ENCODE data around the gene COL4A2.
"Not testable (repeated sequence)": the region's sequence is repeated elsewhere in the genome, so short reads cannot be mapped to it uniquely, and the experiment has no call there.

The COL4A2 gene

GRCh38 chr13:110475117-110475516 is 168.0 kb downstream of the COL4A2 start:
- no peak for DNase-seq (ENCODE audit: low read depth)

DNA sequence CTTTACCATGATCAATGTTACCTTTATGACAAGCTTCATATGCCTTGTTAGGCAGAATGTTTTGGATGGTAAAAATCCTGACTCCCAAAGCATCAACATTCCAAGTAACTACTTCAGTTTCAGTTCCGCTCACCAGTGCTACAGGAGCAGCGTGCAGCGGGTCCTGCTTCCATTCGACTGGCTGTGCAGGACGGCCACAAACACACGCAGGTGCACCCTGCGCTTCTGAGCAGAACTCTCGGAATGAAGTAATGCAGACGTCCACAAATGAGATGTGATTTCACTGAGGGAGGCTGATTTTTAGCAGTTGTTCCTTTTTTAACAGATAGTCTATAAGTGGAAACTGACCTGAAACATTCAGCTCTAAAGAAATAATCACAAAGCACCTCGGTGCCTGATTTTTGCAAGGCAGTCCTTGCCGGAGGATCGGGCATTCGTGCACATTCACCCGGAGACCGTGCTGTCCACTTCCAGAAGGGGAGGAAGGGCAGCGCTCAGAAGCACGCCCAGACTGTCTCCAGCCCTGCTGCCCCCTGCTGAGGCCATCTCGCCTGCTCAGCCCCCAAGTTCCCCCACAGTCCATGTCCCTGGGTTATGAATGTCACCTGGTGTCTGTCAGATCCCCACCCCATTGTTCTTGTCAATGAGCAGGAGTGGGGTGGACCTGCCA is 168.6 kb downstream of the COL4A2 start:
- no peak for DNase-seq (ENCODE audit: low read depth)

- DNase-seq (ENCODE audit: low read depth) = no peak
Measured at GRCh38 chr13:110476220-110476617, 169.1 kb downstream of the COL4A2 start.

DNA sequence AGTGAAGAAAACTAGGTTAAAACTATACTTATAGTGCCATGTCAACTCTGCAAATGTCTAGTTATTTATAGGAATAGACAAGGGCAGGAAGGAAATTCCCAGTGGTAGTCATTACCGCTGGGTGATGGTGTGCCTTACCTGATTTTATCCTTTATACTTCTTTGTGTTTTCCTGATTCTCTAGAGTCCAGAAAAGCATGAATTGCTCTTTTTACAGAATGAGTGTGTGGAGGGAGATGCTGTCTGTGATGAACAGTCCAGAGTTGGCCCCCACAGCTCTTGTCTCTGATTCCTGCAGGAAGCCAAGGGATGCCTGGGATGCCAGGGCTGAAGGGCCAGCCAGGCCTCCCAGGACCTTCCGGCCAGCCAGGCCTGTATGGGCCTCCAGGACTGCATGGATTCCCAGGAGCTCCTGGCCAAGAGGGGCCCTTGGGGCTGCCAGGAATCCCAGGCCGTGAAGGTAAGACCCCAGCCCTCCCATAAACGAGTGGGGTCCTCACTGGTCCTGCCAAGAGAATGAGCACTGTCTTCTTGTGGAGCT is 170.7 kb downstream of the COL4A2 start:
- DNase-seq (ENCODE audit: low read depth) = no peak

GRCh38 chr13:110478405-110479214 is 171.5 kb downstream of the COL4A2 start:
- no peak for DNase-seq (ENCODE audit: low read depth)

DNA sequence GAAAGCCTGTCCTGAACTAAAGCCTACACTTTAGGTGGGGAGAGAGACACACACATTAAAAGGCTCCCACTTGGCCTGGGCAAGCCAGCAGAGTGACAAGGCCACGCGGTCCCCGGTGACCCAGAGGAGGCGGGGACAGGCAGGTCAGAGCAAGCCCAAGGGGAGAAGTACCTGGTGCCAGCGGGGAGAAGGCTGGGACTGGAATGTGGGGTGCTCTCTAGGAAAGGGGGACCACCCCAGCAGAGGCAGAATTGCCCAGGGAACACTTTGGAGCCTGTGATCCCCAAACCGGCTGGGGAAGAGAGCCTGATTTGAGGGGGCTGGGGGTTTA is 172.1 kb downstream of the COL4A2 start:
- no peak for DNase-seq (ENCODE audit: low read depth)

DNA sequence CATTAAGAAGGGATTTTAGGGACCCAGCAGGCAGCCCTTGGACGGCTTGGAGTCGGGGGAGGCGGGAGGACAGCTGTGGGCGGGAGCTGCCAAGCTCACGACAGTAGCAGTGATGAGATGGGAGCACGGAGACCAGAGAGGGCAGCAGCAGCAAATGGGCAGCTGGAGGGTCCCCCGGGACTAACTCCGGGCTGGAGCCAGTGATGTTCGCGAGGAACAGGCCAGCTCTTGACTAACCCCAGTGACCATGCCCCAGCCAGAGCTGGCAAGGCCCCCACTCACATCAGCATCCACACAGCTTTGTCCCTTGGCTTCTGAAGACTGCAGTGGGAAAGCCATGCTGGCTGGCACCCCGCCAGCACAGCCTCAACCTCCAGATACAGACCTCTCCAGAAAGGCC is 172.6 kb downstream of the COL4A2 start:
- DNase-seq (ENCODE audit: low read depth) = no peak

DNA sequence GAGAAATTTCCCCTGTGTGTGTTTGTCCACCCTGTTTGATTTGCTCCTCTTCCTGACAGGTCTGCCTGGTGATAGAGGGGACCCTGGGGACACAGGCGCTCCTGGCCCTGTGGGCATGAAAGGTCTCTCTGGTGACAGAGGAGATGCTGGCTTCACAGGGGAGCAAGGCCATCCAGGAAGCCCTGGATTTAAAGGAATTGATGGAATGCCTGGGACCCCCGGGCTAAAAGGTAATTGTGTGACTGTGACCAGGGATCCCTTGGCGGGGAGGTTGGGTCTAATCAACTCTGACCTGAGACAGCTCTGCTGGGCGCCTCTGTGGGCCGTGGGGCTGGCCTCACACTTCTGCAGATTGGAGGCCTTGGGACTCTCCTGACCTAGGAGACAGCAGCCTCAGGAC is 173.1 kb downstream of the COL4A2 start:
- no peak for DNase-seq (ENCODE audit: low read depth)

- DNase-seq (ENCODE audit: low read depth) = no peak
Measured at GRCh38 chr13:110483386-110483968, 176.4 kb downstream of the COL4A2 start.

DNA sequence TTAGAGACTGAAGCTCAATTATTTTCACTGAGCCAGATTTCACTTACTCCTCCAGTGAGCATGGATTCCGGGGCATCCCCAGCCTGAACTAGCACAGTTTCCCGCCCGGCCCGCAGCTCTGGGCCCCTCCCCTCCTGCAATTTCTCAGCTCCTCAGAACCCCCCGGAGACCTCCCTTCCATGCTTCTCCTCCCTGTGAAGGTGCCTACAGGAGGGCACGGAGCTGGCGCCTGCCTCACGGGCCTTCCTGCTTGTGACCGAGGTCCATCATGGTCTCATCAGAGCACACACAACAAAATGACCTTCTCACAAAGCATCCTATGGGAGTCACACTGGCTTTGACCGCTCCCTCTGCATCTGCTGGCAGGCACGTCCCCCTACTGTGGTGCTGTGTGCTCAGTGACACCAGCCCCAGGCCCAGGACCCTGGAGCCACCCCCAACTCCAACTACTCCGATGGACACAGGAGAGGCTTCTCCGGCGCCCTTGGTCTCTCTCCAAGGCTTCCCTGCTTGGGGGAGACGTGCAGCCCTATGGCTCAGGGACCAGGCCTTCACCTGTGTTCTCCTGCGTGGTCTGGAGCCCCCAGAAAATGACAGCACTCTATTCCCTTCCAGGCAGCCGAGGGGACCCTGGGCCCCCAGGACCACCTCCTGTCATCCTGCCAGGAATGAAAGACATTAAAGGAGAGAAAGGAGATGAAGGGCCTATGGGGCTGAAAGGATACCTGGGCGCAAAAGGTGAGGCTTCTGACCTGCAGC is 177.4 kb downstream of the COL4A2 start:
- DNase-seq (ENCODE audit: low read depth) = no peak

DNA sequence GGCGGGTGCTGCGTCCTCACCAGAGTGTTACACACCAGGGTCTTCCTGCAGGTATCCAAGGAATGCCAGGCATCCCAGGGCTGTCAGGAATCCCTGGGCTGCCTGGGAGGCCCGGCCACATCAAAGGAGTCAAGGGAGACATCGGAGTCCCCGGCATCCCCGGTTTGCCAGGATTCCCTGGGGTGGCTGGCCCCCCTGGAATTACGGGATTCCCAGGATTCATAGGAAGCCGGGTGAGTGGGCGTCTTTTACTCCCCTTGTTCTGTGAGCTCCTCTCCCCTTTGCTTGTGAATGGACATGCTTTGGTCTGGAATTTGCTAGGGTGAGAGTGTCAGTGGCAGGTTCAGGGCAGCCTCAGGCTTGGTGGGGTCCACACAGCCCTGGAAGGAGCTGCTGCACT is 178.5 kb downstream of the COL4A2 start:
- no peak for DNase-seq (ENCODE audit: low read depth)

DNA sequence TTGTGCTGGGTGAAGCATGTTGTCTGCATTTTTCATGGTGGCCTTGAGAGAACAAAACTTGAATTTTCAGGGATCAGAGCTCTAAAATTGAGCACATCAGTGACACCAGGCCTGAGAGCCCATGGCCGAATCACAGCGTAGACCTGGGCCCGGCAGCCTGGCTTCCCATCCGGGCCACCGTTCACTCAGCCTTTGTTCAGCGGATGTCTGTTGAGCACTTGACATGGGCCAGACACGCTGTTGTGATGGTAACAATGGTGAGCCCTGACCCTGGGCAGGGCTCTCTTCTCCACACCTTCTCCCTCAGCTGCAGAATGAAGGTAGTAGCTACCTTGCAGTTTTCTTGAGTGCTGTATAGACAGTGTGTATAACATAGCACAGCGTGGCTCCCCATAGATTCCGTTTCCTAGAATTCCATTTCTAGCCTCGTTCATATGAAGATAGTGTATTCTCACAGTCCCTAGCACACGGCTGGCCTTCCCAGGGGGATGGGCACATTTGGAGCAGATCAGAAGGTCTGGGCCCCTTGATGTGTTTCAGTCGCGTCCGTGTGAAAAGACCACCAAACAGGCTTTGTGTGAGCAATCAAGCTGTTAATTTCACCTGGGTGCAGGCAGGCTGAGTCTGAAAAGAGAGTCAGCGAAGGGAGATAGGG is 179.1 kb downstream of the COL4A2 start:
- DNase-seq (ENCODE audit: low read depth) = no peak

- not testable (repeated sequence) for DNase-seq (ENCODE audit: low read depth)
Measured at GRCh38 chr13:110486880-110487279, 179.8 kb downstream of the COL4A2 start.

DNA sequence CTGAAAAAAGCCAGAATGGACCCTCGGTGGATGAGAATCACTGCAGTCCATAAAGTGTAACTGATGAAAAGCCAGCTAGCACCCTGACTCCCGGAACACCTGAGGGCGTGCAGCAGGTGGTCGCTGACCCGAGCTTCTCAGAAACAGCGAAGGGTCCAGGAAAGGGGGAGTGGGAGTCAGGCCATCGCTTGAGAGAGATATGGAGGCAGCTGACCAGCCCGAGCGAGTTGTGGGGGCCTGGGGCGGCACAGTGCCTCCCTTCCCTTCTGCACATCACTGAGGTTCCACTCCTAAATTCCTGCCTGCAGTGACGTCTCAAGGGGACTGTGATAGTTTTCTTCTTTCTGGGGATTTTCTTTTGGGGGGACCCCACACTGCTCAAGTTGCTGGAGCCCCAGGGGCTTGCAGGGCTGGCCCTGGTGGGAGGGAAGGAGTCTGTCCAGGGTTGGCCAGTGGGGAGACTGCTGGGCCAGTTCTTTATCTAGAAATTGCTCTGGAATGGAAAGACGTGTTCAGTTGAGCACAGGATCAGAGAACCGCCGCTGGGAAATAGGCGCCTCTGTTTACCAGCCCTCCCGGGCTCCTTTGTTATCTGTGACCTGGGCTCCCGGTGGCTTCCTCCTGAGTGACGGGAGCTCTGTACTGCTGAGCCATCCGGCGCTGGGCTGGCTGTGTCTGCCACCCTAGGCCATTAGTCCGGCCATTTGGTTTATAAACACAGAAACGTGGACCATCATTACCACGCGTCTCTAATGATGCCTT is 183.1 kb downstream of the COL4A2 start:
- DNase-seq (ENCODE audit: low read depth) = no peak

- no peak for DNase-seq (ENCODE audit: low read depth)
Measured at GRCh38 chr13:110491869-110492678, 185.0 kb downstream of the COL4A2 start.

DNA sequence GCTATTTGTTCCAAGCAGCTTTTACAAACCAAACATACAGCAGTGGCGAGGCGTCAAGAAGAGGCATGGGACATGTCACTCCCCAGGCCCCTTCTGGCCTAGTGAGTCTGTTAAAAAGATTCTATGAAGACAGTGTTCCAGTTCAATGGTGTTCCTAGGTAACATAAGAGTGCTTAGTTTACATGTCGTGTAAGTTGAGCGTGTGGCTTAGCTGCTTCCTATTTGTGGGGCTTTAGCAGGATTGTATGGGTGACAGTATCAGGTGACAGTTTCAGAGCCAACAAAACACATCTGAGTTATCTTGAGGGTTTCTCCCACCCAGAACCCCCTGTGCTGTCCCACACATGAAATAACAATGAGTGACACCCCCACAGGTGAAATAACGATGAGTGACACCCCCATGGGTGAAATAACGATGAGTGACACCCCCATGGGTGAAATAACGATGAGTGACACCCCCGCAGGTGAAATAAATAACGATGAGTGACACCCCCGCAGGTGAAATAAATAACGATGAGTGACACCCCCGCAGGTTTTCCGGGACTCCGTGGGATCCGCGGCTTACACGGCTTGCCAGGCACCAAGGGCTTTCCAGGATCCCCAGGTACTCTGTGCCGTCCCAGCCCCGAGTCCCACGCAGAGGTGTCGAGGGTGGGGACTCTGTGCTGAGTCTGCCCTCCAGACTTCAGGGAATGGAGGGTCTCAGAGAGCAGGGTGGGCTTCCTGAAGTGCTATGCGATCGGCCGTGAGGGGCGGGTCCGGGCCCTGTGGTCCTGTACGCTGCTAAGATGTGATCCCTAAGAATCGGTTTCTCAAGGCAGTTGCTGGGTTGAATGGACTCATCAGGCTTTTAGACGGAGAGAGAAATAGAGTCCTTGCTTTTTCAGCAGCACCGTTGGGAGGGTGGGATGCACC is 185.9 kb downstream of the COL4A2 start:
- no peak for DNase-seq (ENCODE audit: low read depth)

DNA sequence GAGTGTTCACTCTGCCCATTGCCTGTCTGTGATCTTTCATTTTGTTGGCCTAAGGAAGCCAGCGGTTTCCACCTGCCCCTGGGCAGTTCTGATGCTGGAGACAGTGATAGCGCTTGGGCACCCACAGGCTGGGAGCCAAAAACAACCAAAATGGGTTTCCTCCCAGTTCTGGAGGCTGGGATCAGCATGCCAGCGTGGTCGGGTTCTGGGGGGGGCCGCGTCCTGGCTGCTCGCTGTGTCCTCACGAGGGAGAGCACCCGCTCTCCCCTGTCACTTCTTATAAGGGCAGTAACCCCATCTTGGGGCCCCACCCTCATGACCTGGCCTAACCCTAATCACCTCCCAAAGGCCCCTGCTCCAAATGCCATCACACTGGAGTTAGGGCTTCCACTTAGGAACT is 186.5 kb downstream of the COL4A2 start:
- no peak for DNase-seq (ENCODE audit: low read depth)

DNA sequence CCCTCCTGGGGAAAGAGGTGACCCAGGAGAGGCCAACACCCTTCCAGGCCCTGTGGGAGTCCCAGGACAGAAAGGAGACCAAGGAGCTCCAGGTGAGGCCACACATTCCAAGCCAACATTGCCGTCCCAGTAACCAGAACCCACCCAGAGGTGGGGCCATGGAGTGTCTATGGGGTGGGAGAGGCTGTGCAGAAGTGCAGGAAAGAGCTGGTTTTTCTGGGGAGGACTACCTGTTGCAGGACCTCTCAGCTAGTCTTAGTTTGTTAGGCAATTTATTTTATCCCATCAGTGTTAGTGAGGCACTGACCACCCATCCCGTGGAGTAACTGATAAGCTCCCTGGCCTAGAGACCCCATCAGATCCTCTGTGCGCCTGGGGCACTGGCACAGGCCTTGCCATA is 188.3 kb downstream of the COL4A2 start:
- no peak for DNase-seq (ENCODE audit: low read depth)

GRCh38 chr13:110495881-110496280 is 188.8 kb downstream of the COL4A2 start:
- DNase-seq (ENCODE audit: low read depth) = no peak
